HFFc6 (cell line): ENCODE results near the gene OSBP. TPM values are rescaled to one million over a fixed set of nuclear protein-coding genes. Genes with fewer than 3 reads are reported as not detected.

Experiments
- DNase-seq: peaks from one replicate; pipeline ENCODE4 v3.0.0-alpha.2; 2018
- H3K27ac Mint-ChIP-seq: 2 replicates; pipeline ENCODE4 v1.8.0; 2020; ENCODE audit warnings: mild to moderate bottlenecking, mixed read lengths
- H3K27me3 Mint-ChIP-seq: 2 replicates; pipeline ENCODE4 v1.8.0; 2021; ENCODE audit warnings: mild to moderate bottlenecking, moderate library complexity, mixed read lengths; ENCODE audit not compliant: insufficient read depth
- H3K36me3 Mint-ChIP-seq: 2 replicates; pipeline ENCODE4 v1.8.0; 2021; ENCODE audit warnings: low read depth, mixed read lengths
- H3K4me1 Mint-ChIP-seq: 2 replicates; pipeline ENCODE4 v1.8.0; 2020; ENCODE audit warnings: low read depth, mixed read lengths
- H3K4me3 Mint-ChIP-seq: 2 replicates; pipeline ENCODE4 v1.8.0; 2020; ENCODE audit warnings: mild to moderate bottlenecking, moderate library complexity, mixed read lengths
- H3K9me3 Mint-ChIP-seq: 2 replicates; pipeline ENCODE4 v1.8.0; 2020; ENCODE audit warnings: mild to moderate bottlenecking, mixed read lengths
- CTCF ChIP-seq: fragments of 200-600 bp; sonication (generic); IDR thresholded peaks from 2 replicates; pipeline ENCODE4 v1.5.0; 2021; ENCODE audit warnings: antibody characterized with exemption, mild to moderate bottlenecking
- total RNA-seq, 6 experiments: library from RNA; stranded (reverse); fragmentation: NEBNext Ultra II Directional; extraction: Animal tissue kit (Norgen Biotek cat#: 25700); gene quantifications; 2 replicates in 1 of 6; 3 replicates in 5 of 6; pipeline ENCODE4 v1.2.3, GENCODE V29; 2021

The OSBP gene
- total RNA-seq, 6 experiments from 2014 or later = 39.0 to 45.6 (median 42.9) TPM

DNA sequence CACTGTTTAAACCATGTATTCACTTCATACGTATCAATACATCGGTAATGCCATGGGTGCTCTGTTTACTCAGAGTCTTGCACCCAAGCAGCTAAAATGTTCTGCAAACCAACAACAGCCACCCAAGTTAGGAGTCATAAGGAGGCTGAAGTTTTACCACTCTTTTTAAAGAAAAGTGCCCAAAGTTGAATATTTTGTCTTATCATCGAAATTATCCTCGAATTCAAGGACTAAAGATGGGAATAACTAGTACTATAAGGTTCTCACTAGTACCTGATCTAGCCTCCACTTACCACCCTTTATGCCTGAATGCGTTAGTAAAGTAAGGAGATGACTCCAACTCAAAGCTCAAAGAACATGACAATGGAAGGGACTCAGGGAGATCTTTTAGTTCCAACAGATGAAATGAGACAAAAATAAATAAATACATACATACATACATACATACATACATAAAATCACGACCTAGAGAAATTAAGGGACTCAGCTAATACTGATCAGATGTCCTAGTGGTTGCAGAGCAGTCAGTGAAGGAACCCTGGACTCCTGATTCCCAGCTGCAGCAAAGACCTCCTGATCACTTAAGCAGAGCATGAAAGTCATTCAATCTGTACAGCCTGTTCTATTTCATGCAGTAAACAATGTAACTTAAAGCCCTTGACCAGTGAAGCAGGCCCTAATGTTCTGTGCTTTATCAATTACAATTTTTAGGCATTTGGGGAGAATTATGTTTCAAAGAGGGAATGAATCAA, 7.7 kb downstream of the OSBP start:
- Mint-ChIP-seq H3K4me1 (peaks cover 30% of the 10 kb centered on the region), H3K27ac (no peak overlapping the region), H3K27me3 (no peaks in the 10 kb centered on the region), H3K4me3 (no peak overlapping the region), H3K36me3 (peaks cover 39% of the 10 kb centered on the region), H3K9me3 (no peaks in the 10 kb centered on the region)
- no peak for DNase-seq
- TF ChIP-seq CTCF = no peak

DNA sequence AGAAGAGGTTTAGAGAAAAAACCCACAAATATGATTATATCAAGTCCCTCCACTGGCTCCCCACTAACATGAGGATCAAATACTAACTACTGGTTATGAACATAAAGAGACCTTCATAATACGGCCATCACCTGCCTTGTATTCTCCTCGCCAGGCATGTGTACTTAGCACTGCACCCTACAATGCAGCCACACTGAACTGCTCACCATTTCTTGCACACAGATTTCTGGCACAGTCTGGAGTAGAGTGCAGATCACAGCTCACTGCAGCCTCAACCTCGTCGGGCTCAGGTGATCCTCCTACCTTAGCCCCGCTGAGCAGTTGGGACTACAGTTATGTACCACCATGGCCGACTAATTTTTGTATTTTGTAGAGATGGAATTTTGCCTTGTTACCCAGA, 13.1 kb downstream of the OSBP start:
- Mint-ChIP-seq H3K9me3 (no peaks in the 10 kb centered on the region), H3K27me3 (no peaks in the 10 kb centered on the region), H3K4me1 (no peaks in the 10 kb centered on the region), H3K36me3 (peaks cover 61% of the 10 kb centered on the region), H3K27ac (no peak overlapping the region), H3K4me3 (no peak overlapping the region)
- DNase-seq = no peak
- TF ChIP-seq CTCF = no peak

GRCh38 chr11:59601788-59602187, 13.8 kb downstream of the OSBP start:
- Mint-ChIP-seq H3K27me3 (no peaks in the 10 kb centered on the region), H3K27ac (no peak overlapping the region)
- TF ChIP-seq CTCF = no peak

DNA sequence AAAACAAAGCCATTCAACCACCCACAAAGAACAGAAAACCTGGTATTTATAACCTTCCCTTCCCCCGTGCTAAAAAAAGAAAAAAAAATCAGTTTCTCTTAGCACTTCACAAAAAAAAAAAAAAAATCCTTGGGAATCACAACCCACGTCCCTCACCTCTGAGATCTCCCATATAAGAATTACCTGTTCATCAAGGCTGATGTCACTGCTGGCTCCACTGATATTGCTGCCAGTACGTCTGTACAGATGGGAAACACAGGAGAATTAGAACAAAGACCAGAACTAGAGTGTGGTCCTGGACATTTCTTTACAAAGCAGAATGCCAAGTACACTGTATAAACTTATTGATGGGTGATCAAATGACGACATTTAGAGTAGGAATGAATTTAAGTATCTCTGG, 14.9 kb downstream of the OSBP start:
- Mint-ChIP-seq H3K36me3 (peaks cover 61% of the 10 kb centered on the region), H3K4me3 (no peak overlapping the region), H3K27ac (no peak overlapping the region), H3K4me1 (no peaks in the 10 kb centered on the region), H3K9me3 (no peaks in the 10 kb centered on the region), H3K27me3 (no peaks in the 10 kb centered on the region)
- no peak for DNase-seq
- TF ChIP-seq CTCF = no peak

More at GRCh38 chr11:59601788-59602187, 13.8 kb downstream of the OSBP start:
- no peak overlapping the region for H3K4me3 Mint-ChIP-seq
- DNase-seq = no peak
- no peaks in the 10 kb centered on the region for H3K9me3 Mint-ChIP-seq
- H3K36me3 Mint-ChIP-seq = peaks cover 62% of the 10 kb centered on the region
- no peaks in the 10 kb centered on the region for H3K4me1 Mint-ChIP-seq

GRCh38 chr11:59600234-59600633, 15.3 kb downstream of the OSBP start:
- Mint-ChIP-seq H3K36me3 (peaks cover 61% of the 10 kb centered on the region), H3K27ac (no peak overlapping the region), H3K27me3 (no peaks in the 10 kb centered on the region), H3K4me3 (no peak overlapping the region), H3K9me3 (no peaks in the 10 kb centered on the region), H3K4me1 (no peaks in the 10 kb centered on the region)
- no peak for TF ChIP-seq CTCF
- no peak for DNase-seq
